ENCODE data around the gene MED27. TPM values are rescaled to one million over a fixed set of nuclear protein-coding genes. Genes with fewer than 3 reads are reported as not detected.
A peak's percentile ranks its signal among the peaks of the same experiment; 100 is the strongest.

The MED27 gene
- total and polyA plus RNA-seq, 2 of the 8 experiments (the other 6 are each of a cell fraction or from before 2014, with no cell fraction given) = 29.9 to 56.5 TPM

DNA sequence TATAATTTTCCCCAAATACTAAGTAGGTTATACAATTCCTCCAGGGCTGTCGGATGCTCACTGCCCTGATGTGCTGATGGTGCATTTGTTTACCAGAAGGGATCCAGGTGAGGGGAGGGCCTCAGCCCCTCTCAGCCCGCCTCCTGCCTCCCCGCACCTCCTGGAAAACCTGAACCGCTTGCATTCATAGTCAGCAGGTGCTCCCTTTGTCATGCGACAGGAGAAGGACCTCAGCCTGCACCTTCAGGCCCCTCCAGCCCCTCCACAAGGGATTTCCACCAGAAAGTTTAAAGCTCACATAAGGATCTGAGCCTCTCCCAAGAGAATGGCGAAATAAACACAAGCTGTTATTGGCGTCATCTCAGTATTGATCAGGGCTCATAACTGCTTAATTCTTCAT is 45.7 kb upstream of the MED27 start:
- H2BK20ac ChIP-seq (ENCODE audit: low read length) = peak overlapping the region; percentile 82; the same call in 1 of the 2 replicates
- no peaks in the 10 kb centered on the region for H3K79me1 ChIP-seq (ENCODE audit: low read depth, low read length)
- H3K4me2 ChIP-seq (ENCODE audit: insufficient read depth in 1 of 2, low read depth in 2 of 2, low read length in 2 of 2) = peak overlapping the region; percentile 28 to 61
- DNase-seq (ENCODE audit: low read depth in 1 of 2, low spot score in 2 of 2) = peak; percentile 29 to 60
- H4K91ac ChIP-seq (replicated peaks; ENCODE audit: insufficient read length, low read length) = peak overlapping the region; percentile 38
- H2BK12ac ChIP-seq (ENCODE audit: low read depth, low read length) = 0 out of 2 replicates have a peak overlapping the region, but pooled peaks have one; percentile 71
- H3K4me3 ChIP-seq (ENCODE audit: extremely low read depth in 1 of 4, insufficient read depth in 2 of 4, low read depth in 3 of 4, low read length in 4 of 4) = peak overlapping the region in 1 of 4 experiments; percentile 44; a peak in 3 of 8 replicates
- H3K36me3 ChIP-seq (ENCODE audit: control insufficient read depth in 2 of 4, insufficient read depth in 4 of 4, low read length in 3 of 4) = no peaks in the 10 kb centered on the region
- no peaks in the 10 kb centered on the region for H4K20me1 ChIP-seq (replicated peaks in 1 of 2; ENCODE audit: control insufficient read depth in 1 of 2, insufficient read depth in 2 of 2, low read length in 2 of 2)
- no peak overlapping the region for H3K56ac ChIP-seq (replicated peaks; ENCODE audit: insufficient read length, low read depth, low read length)
- H2BK120ac ChIP-seq (replicated peaks; ENCODE audit: low read depth, low read length) = no peak overlapping the region
- ChIA-PET CTCF (ENCODE audit: partially characterized antibody) (interaction anchor here (0.7 to 2.4 kb wide), 10 partner anchors 10 to 322 kb away, joined by 3 to 11 read pairs (median 4); no protein-coding TSS in a partner anchor), POLR2A (ENCODE audit: partially characterized antibody) (interaction anchor here (0.5 to 2.3 kb wide), 3 partner anchors 11 to 60 kb away, joined by 4 to 10 read pairs (median 10); no protein-coding TSS in a partner anchor)
- 14% methylated on average over 7 of the region's 7 CpGs; no CpG with 5 or more reads in 1 of the 2 experiments for WGBS, 2 experiments (ENCODE audit: extremely low coverage in 1 of 2, insufficient coverage in 1 of 2, insufficient read length in 1 of 2, insufficient replicate concordance in 2 of 2, low coverage in 1 of 2, low lambda C conversion rate in 2 of 2, missing lambda C conversion rate in 1 of 2)
- H4K5ac ChIP-seq (ENCODE audit: insufficient read length, low read depth, low read length) = no peak overlapping the region
- no peak overlapping the region for H3K23ac ChIP-seq (ENCODE audit: insufficient read length)
- peak; percentile 48 for FAIRE-seq
- H3K27ac ChIP-seq (ENCODE audit: low read depth, low read length) = peak overlapping the region; percentile 21; the same call in 1 of the 2 replicates
- H2AFZ ChIP-seq (ENCODE audit: low read length) = no peak overlapping the region
- peak overlapping the region; percentile 85; the same call in 1 of the 2 replicates for H2BK5ac ChIP-seq (ENCODE audit: low read depth, low read length)
- no peak overlapping the region for H4K8ac ChIP-seq (ENCODE audit: extremely low read depth, insufficient read depth, low read length)
- H3K18ac ChIP-seq (ENCODE audit: extremely low read depth, low read length) = no peak overlapping the region; the same call in 1 of the 2 replicates
- H3K14ac ChIP-seq (ENCODE audit: insufficient read length) = no peak overlapping the region
- no peaks in the 10 kb centered on the region for H3K23me2 ChIP-seq (ENCODE audit: low read depth, low read length)
- no peak overlapping the region for H2BK15ac ChIP-seq (ENCODE audit: low read length)
- H3K4me1 ChIP-seq (replicated peaks in 1 of 4; ENCODE audit: control insufficient read depth in 3 of 4, insufficient read depth in 4 of 4, low read length in 3 of 4) = peaks cover 20 to 28% (median 24%) of the 10 kb centered on the region in 4 experiments
- H3K27me3 ChIP-seq (replicated peaks in 1 of 4; ENCODE audit: control insufficient read depth in 3 of 4, extremely low read depth in 1 of 4, insufficient read depth in 3 of 4, low read length in 3 of 4) = no peaks in the 10 kb centered on the region; a peak in 1 of 7 replicates
- H2AK5ac ChIP-seq (ENCODE audit: low read depth, low read length) = 0 out of 2 replicates have a peak overlapping the region, but pooled peaks have one; percentile 16
- no peak overlapping the region for H3K9ac ChIP-seq (replicated peaks in 1 of 4; ENCODE audit: extremely low read depth in 1 of 4, low read depth in 3 of 4, low read length in 3 of 4)
- no peak overlapping the region for H3K4ac ChIP-seq (replicated peaks; ENCODE audit: insufficient read length, low read depth, low read length)
- H3K9me3 ChIP-seq (ENCODE audit: insufficient read depth in 2 of 2, low read depth in 1 of 2, low read length in 1 of 2) = no peaks in the 10 kb centered on the region
- H3K79me2 ChIP-seq (ENCODE audit: control insufficient read depth in 1 of 2, insufficient read depth in 2 of 2, low read length in 2 of 2) = no peaks in the 10 kb centered on the region
- TF ChIP-seq POU5F1 (IDR thresholded peaks at IDR 0.05; ENCODE audit: low read depth, low read length) (0 out of 2 replicates have a peak, but pooled peaks have one; percentile 30), FOSL1 (IDR thresholded peaks at IDR 0.05; ENCODE audit: insufficient read depth, low read depth, low read length) (no peak), MAFK (IDR thresholded peaks at IDR 0.05; ENCODE audit: low read depth, low read length) (0 out of 2 replicates have a peak, but pooled peaks have one; percentile 47), EZH2 (IDR thresholded peaks at IDR 0.05; ENCODE audit: low read depth, low read length, severe bottlenecking) (no peak), GTF2F1 (IDR thresholded peaks at IDR 0.05; ENCODE audit: borderline replicate concordance, low read depth, low read length) (no peak), CTBP2 (IDR thresholded peaks at IDR 0.05; ENCODE audit: borderline replicate concordance, insufficient read depth, insufficient read length, low read length) (no peak), POLR2A (IDR thresholded peaks at IDR 0.05; ENCODE audit: control extremely low read depth in 1 of 2, low read depth in 2 of 2, low read length in 2 of 2) (no peak), HDAC6 (IDR thresholded peaks at IDR 0.05; ENCODE audit: low read depth, low read length) (no peak), NRF1 (IDR thresholded peaks at IDR 0.05; ENCODE audit: low read depth, low read length) (no peak), TCF12 (IDR thresholded peaks at IDR 0.05; ENCODE audit: low read depth, low read length) (peak; percentile 75; the same call in 1 of the 2 replicates)
- TF ChIP-seq, protein P1, sequence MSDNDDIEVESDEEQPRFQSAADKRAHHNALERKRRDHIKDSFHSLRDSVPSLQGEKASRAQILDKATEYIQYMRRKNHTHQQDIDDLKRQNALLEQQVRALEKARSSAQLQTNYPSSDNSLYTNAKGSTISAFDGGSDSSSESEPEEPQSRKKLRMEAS (IDR thresholded peaks at IDR 0.05) = peak; percentile 26; the same call in 1 of the 2 replicates
- TF ChIP-seq, protein P2, sequence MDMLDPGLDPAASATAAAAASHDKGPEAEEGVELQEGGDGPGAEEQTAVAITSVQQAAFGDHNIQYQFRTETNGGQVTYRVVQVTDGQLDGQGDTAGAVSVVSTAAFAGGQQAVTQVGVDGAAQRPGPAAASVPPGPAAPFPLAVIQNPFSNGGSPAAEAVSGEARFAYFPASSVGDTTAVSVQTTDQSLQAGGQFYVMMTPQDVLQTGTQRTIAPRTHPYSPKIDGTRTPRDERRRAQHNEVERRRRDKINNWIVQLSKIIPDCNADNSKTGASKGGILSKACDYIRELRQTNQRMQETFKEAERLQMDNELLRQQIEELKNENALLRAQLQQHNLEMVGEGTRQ (IDR thresholded peaks at IDR 0.05; ENCODE audit: low read length) = no peak
